GM12873 (cell line): ENCODE measurements around the gene SLC22A17.

Experiments used
- TF ChIP-seq, protein P1 (sequence below): IDR thresholded peaks from 2 replicates; pipeline ENCODE4 v1.5.1; 2012; ENCODE audit warnings: low read depth, mild to moderate bottlenecking, moderate library complexity, low read length, control low read depth; ENCODE audit not compliant: insufficient read depth; ENCODE audit errors: missing control alignments

The SLC22A17 gene

DNA sequence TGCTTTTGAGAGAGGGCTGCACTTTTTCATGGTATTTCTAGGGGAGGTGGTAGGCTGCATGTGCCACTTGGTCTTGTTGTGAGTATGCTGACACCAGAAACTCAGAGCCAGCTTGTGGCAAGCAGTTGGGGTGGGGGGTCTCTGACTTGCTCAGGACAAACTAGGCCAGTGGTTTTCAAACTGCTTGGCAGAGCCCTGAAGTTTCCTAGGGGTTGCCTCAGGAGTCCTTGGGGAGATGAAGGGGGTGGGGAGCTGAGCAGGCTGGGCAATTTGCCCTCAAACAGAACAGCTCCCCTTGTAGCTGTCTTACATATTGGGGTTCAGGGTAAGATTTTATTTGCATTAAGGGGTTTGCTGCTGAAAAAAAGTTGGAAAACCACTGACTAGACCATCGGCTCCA is 42.1 kb downstream of the SLC22A17 start:
- TF ChIP-seq, protein P1, sequence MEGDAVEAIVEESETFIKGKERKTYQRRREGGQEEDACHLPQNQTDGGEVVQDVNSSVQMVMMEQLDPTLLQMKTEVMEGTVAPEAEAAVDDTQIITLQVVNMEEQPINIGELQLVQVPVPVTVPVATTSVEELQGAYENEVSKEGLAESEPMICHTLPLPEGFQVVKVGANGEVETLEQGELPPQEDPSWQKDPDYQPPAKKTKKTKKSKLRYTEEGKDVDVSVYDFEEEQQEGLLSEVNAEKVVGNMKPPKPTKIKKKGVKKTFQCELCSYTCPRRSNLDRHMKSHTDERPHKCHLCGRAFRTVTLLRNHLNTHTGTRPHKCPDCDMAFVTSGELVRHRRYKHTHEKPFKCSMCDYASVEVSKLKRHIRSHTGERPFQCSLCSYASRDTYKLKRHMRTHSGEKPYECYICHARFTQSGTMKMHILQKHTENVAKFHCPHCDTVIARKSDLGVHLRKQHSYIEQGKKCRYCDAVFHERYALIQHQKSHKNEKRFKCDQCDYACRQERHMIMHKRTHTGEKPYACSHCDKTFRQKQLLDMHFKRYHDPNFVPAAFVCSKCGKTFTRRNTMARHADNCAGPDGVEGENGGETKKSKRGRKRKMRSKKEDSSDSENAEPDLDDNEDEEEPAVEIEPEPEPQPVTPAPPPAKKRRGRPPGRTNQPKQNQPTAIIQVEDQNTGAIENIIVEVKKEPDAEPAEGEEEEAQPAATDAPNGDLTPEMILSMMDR, result no peak

DNA sequence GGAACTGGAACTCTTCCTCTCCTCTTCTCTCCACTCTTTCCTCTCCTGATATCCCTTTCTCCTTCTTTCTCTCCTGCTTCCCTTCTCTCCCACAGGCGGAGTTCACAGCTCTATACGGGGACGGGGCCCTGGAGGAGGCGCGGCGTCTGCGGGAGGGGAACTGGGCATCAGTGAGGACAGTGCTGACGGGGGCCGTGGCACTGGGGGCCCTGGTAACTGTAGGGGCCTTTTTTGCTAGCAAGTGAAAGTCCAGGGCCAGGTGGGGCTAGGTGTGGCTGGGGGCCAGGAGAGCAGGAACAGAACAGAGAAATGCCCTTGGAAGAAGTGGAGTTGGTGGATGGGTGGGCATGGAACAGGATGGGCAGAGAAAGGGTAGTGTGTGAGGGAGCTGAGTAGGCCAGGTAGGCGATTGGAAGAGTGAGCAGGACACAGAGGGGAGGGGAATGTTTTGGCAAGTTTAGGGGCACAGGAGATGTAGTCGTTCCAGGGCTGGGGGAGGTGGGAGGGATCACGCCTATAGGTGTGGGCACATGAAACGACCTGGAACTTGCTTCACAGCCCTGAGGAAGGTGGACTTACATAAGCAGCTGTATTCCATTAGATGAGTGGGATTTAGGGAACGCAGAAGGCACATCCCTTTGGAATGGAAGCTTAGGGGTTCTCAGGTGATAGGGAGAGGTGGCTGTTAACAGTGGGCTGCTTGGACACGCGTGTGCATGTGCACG is 43.8 kb downstream of the SLC22A17 start:
- TF ChIP-seq, protein P1, result no peak

DNA sequence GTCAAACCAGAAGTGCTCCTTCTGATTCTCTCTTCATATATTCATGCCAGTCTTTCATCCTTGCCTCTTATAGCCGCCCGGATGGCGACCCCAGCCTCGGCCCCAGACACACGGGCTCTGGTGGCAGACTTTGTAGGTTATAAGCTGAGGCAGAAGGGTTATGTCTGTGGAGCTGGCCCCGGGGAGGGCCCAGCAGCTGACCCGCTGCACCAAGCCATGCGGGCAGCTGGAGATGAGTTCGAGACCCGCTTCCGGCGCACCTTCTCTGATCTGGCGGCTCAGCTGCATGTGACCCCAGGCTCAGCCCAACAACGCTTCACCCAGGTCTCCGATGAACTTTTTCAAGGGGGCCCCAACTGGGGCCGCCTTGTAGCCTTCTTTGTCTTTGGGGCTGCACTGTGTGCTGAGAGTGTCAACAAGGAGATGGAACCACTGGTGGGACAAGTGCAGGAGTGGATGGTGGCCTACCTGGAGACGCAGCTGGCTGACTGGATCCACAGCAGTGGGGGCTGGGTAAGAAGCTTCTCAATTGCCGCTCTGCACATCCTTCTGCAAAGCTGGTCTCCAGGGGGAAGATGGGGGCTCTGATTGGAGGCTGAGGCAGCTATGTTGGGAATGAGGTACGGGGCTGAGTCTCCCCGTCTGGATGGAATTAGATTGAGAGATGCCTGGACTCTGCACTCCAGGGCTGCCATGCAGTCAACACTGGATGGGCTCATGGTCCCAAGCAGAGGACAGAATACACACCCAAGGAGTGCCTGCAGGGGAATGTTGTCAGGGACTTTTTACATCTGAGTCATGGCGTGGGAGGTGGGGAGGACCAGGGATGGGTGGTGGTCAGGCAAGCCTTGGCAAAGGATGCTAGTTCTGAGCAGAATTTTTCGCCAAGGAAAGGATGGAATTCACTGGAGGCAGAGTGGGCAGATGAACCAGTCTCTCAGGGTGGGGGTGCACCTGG is 44.7 kb downstream of the SLC22A17 start:
- TF ChIP-seq, protein P1, result no peak

DNA sequence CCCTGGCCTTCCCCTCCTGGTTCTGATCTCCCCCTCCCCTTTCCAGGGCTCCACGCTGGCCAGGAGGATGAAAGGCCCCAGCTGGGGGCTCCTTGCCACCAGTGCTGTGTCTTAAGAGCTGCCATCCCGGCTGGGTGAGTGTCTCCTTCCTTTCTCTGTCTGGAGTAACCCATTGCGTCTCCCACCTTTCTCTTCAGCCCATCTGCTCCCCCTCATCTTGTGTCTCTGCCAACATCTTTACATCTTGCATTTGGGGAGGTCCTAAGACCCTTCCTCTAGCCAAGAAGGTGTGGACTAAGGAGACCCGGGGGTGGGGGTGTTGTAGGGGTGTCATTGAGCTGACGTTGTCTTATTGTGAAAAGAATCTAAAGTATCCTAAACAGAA is 45.5 kb downstream of the SLC22A17 start:
- TF ChIP-seq, protein P1, result no peak

DNA sequence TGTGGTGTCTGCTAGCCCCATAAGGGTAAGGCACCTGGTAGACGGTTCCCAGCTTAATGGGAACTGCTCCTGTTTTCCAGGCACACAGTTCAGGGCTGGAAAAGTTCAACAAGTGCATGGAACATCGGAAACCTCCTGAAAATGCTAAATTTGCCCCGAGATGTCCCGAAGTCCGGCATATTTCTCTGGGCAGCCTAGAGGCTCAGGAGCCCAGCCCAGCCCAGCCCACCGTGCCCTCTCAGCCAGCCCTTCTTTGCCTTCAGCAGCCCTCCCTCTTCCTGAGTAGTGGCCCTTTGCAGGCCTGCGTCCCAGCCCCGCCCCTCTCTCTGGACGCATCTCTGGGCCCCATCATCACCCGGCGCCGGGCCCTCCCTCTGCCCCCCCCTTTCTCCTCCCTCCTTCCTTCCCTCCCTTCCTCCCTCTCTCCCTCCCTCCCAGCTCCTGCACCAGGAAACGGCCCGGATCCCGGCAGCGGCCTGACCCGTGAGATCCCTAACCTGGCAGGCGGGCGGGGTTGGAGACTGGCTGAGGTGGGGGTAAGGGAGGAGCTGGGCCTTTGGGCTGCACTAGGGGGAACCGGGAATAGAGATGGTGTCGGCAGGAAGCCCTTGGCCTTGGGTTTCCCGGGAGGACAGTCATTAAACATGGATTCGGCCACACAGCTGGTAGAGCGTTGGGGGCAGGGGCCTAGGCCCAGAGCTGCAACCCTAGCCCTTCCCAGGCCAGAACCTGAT is 46.1 kb downstream of the SLC22A17 start, which contains the start of gene BCL2L2:
Gene BCL2L2 (plus strand): TSS at position 422 of the 734 bp plus-strand sequence. CDS start 935 bp downstream, outside the sequence.
- TF ChIP-seq, protein P1, result no peak

DNA sequence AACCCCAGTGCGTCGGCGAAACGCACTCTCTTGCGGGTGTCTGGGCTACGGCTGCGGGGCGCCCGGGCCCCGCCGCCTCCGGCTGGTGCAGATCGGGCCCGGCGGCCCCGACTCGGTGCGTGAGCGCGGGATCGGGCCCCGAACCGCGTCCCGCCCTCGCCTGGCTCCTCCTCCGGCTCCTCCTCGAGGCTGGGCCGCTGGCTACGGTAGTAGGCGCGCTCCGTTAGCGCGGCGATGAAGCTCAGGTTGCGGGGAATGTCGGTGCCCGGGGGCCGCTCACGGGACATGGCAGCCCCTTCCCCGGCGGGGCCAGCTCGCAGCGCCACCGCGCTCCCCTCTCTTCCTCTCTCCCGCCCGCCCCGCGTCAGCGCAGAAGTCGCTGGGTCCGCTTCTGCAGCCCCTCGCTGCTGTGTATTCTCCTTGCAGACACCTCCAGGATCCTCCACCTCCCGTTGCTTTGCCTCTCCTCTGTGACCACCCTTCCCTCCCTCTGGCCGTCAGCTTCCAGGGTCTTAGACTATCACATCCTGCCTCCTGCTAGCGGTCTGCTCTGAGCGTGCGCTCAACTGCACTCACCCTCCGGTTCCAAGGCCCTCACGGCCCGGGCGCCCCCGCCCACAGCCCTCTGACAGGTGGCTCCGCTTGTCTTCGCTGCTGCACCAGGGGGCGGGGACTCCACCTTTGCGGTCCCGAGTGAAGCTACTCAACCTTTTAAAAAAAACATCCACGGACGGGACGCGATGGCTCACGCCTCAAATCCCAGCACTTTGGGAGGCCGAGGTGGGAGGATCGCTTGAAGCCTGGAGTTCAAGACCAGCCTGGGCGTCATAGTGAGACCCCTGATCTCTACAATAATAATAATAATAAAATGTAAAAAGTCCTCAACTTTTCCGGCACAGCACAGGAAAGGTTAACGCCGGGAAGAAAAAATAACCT is 50.1 kb downstream of the SLC22A17 start, which contains the start of gene PPP1R3E:
Gene PPP1R3E (minus strand): TSS at position 570 of the 936 bp plus-strand sequence. CDS start 283 bp downstream, at position 287.
- TF ChIP-seq, protein P1, result no peak
